WI38 (cell line): ENCODE data around the gene METTL22.

Source experiments
- H3K4me3 ChIP-seq: 2 replicates; pipeline ENCODE4 v1.5.1; 2011; ENCODE audit warnings: low read depth, mild to moderate bottlenecking, control low read depth, low read length
- TF ChIP-seq, protein P1 (sequence below): IDR thresholded peaks from 2 replicates; pipeline ENCODE4 v1.5.1; 2012; ENCODE audit warnings: low read depth, mild to moderate bottlenecking, control low read depth, low read length

The METTL22 gene

DNA sequence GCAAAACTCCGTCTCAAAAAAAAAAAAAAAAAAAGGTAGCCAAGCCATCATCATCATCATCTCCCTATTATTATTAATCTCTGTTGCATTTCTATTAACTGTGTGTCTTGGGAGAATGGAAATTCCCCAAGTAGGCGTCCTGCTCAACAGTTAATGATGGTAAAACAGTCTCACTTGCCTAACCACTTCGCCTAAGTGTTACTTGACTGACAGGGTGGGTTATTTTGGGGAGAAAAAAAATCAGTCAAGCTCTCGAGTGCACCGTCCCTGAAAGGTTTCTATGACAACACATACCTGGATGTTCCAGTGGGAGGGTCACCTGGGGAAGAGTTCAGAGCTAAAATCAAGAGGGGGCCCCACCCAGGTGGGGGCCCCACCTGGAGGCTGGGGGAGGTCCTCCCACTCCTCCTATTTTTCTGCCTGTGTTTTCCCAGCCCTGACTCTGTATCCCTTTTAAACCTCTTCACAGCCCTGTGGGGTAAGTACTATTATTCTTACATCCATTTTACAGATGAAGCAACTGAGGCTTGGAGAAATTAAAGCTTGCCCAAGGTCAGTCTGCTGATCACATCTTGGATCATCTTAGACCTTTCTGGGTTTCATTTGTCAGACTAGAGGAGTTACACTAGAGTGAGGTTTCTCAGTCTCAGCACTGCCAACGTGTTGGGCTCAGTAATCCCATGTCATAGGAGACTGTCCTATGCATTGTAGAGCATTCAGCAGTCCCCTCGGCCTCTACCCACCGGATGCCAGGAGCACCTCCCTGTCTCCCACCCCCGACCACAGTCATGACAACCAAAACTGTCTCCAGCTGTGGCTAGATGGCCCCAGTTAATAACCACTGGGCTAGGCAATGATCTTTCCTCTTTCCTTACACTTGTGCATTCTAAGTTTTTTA is 41.9 kb downstream of the METTL22 start:
- TF ChIP-seq, protein P1, sequence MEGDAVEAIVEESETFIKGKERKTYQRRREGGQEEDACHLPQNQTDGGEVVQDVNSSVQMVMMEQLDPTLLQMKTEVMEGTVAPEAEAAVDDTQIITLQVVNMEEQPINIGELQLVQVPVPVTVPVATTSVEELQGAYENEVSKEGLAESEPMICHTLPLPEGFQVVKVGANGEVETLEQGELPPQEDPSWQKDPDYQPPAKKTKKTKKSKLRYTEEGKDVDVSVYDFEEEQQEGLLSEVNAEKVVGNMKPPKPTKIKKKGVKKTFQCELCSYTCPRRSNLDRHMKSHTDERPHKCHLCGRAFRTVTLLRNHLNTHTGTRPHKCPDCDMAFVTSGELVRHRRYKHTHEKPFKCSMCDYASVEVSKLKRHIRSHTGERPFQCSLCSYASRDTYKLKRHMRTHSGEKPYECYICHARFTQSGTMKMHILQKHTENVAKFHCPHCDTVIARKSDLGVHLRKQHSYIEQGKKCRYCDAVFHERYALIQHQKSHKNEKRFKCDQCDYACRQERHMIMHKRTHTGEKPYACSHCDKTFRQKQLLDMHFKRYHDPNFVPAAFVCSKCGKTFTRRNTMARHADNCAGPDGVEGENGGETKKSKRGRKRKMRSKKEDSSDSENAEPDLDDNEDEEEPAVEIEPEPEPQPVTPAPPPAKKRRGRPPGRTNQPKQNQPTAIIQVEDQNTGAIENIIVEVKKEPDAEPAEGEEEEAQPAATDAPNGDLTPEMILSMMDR, result no peak
- no peak overlapping the region for H3K4me3 ChIP-seq

DNA sequence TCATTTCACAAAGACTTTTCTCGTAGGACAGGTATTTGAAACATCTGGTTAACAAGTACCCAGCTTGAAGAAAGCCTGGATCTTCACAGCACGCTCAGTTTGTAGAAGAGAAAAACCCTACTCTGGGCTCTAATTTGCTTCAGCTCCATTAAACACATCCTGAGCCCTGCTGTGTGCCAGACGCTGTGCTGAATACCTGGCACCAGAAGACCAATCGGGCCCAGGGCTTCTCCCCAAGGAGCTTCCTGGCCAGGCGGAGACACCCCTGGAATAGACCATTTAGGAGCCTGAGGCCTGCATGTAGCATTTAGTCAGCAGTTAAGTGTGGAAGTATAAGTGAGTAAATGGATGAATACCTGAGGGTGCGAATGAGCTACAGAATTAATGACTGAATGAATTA is 44.0 kb downstream of the METTL22 start:
- H3K4me3 ChIP-seq, result no peak overlapping the region
- TF ChIP-seq, protein P1, result no peak

DNA sequence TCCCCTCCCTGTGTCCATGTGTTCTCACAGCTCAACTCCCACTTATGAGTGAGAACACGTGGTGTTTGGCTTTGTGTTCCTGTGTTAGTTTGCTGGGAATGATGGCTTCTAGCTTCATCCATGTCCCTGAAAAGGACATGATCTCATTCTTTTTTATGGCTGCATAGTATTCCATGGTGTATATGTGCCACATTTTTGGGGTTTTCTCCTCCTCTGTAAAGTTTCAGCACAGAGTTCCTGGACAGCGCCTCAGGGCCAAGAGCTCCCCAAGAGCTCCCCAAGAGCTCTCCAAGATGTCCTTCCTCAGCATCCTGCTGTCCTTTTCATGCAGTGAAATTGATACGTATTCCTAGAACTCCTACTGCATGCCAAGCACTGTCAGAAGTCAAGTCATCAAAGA is 46.0 kb downstream of the METTL22 start:
- TF ChIP-seq, protein P1, result no peak

DNA sequence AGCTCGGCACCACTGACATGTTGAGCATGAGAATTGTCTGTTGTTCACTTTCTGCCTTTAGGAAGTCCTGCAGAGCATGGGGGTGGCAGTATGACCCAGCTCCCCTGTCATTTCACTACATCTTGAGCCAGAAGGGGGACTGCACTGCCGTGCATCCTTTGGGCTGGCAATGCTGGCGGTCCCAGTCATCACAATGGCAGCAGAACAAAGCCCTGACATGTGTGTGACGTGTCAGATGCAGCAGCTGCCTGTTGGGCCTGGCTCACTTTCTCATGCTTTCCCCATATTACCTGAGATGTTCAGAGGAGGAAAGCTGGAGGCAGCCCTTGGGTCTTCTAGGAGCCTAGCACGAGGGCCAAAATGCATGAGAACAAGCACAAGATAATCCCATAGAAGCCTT is 46.6 kb downstream of the METTL22 start:
- TF ChIP-seq, protein P1, result no peak
- no peak overlapping the region for H3K4me3 ChIP-seq

More for the DNA sequence above, 46.0 kb downstream of the METTL22 start:
- no peak overlapping the region for H3K4me3 ChIP-seq

DNA sequence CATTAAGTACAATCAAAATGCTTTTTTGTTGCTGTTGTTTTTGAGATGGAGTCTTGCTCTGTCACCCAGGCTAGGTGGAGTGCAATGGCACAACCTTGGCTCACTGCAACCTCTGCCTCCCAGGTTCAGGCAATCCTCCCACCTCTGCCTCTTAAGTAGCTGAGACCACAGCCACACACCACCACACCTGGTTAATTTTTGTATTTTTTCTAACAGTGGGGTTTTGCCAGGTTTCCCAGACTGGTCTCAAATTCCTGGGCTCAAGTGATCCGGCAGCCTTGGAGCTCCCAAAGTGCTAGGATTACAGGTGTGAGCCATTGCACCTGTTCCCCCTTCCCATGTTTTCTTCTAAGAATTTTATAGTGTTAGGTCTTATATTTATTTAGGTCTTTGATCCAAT is 48.0 kb downstream of the METTL22 start:
- H3K4me3 ChIP-seq, result no peak overlapping the region
- TF ChIP-seq, protein P1, result no peak

DNA sequence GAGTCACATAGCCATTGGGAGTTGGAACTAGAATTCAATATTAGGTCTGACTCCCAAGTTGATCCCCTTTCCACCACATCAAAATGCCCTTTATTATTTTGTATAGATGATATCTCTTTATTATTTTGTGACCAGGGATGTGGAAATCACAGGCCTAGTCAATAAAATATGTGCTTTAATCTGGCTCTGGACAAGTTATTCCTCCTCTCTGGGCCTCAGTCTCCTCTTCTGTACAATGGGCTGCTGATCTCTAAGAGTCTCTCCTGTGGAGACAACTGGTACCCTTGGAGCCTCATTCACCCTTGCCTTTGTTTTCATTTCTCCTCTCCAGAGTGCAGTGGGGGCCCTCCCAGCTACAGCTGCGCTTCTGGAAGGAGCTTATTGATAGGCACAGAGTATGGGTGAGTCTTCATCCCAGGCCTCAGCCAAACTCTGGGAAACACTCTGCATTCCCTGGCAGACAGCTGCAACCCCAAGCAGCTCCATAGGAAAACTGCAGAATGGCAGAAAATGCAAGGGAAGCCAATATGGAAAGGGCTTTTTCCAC is 48.6 kb downstream of the METTL22 start:
- TF ChIP-seq, protein P1, result no peak
- no peak overlapping the region for H3K4me3 ChIP-seq
